H1 (cell line): Measurements from ENCODE around the gene STXBP6. TPM values are rescaled to one million over a fixed set of nuclear protein-coding genes. Genes with fewer than 3 reads are reported as not detected.

ENCODE experiments used
- CTCF ChIA-PET: fragments of 300-600 bp; sonication (Branson Sonifier 250); formaldehyde crosslinking; loops from one replicate; lab custom pipeline; 2021; ENCODE audit not compliant: partially characterized antibody; lab: Charles Lee
- POLR2A ChIA-PET: fragments of 300-600 bp; sonication (Branson Sonifier 250); formaldehyde crosslinking; loops from one replicate; lab custom pipeline; 2021; ENCODE audit warnings: inconsistent platforms; ENCODE audit not compliant: partially characterized antibody; lab: Charles Lee
- DNase-seq, 2 experiments: peaks; one replicate each; pipeline versions ENCODE4 v3.0.0 to v3.0.0-alpha.2; 2010 to 2022; ENCODE audit warnings: low spot score in 2 of 2, low read depth in 1 of 2, mixed read lengths in 1 of 2
- FAIRE-seq: peaks from 2 replicates; lab custom pipeline; 2011; peaks lifted over from hg19 to GRCh38; lab: Jason Lieb, UNC
- H2AFZ ChIP-seq: 2 replicates; pipeline ENCODE4 v1.8.1; 2012; ENCODE audit warnings: low read length, inconsistent platforms
- H2AK5ac ChIP-seq: 2 replicates; pipeline ENCODE4 v1.6.1; 2013; ENCODE audit warnings: low read depth, low read length
- H2BK120ac ChIP-seq: replicated peaks from 2 replicates; pipeline ENCODE3; 2013; ENCODE audit warnings: low read depth, low read length, inconsistent platforms
- H2BK12ac ChIP-seq: 2 replicates; pipeline ENCODE4 v1.6.1; 2013; ENCODE audit warnings: low read depth, low read length
- H2BK15ac ChIP-seq: 2 replicates; pipeline ENCODE4 v1.6.1; 2013; ENCODE audit warnings: low read length
- H2BK20ac ChIP-seq: 2 replicates; pipeline ENCODE4 v1.6.1; 2013; ENCODE audit warnings: low read length
- H2BK5ac ChIP-seq: 2 replicates; pipeline ENCODE4 v1.6.1; 2013; ENCODE audit warnings: low read depth, low read length
- H3K14ac ChIP-seq: 2 replicates; pipeline ENCODE4 v1.6.1; 2013; ENCODE audit warnings: inconsistent platforms; ENCODE audit not compliant: insufficient read length
- H3K18ac ChIP-seq: 2 replicates; pipeline ENCODE4 v1.6.1; 2013; ENCODE audit warnings: low read length; ENCODE audit errors: extremely low read depth
- H3K23ac ChIP-seq: 2 replicates; pipeline ENCODE4 v1.6.1; 2013; ENCODE audit warnings: inconsistent platforms; ENCODE audit not compliant: insufficient read length
- H3K23me2 ChIP-seq: 2 replicates; pipeline ENCODE4 v1.6.1; 2013; ENCODE audit warnings: low read depth, low read length
- H3K27ac ChIP-seq: 2 replicates; pipeline ENCODE4 v1.6.1; 2011; ENCODE audit warnings: low read depth, low read length, inconsistent platforms
- H3K27me3 ChIP-seq, 4 experiments: replicated peaks in 1 of 4; 1 replicate in 1 of 4; 2 replicates in 3 of 4; pipeline versions ENCODE4 v1.6.1 to v1.8.1; 2011 to 2013; ENCODE audit warnings: low read length in 3 of 4, mild to moderate bottlenecking in 3 of 4, inconsistent platforms in 2 of 4, mixed read lengths in 2 of 4, moderate library complexity in 1 of 4; ENCODE audit not compliant: control insufficient read depth in 3 of 4, insufficient read depth in 3 of 4; ENCODE audit errors: extremely low read depth in 1 of 4
- H3K36me3 ChIP-seq, 4 experiments: 2 replicates each; pipeline versions ENCODE4 v1.6.1 to v1.8.1; 2011 to 2013; ENCODE audit warnings: mild to moderate bottlenecking in 4 of 4, low read length in 3 of 4, moderate library complexity in 2 of 4, control low read depth in 1 of 4, inconsistent platforms in 1 of 4; ENCODE audit not compliant: insufficient read depth in 4 of 4, control insufficient read depth in 2 of 4
- H3K4ac ChIP-seq: replicated peaks from 2 replicates; pipeline ENCODE3; 2013; ENCODE audit warnings: low read length, low read depth, mixed read lengths, inconsistent platforms; ENCODE audit not compliant: insufficient read length
- H3K4me1 ChIP-seq, 4 experiments: replicated peaks in 1 of 4; 1 replicate in 1 of 4; 2 replicates in 3 of 4; pipeline versions ENCODE4 v1.6.1 to v1.8.1; 2011 to 2013; ENCODE audit warnings: low read length in 3 of 4, inconsistent platforms in 2 of 4, mixed read lengths in 1 of 4; ENCODE audit not compliant: insufficient read depth in 4 of 4, control insufficient read depth in 3 of 4
- H3K4me2 ChIP-seq, 2 experiments: 2 replicates each; pipeline versions ENCODE4 v1.6.1 to v1.8.1; 2011 to 2013; ENCODE audit warnings: low read depth in 2 of 2, low read length in 2 of 2, control low read depth in 1 of 2, inconsistent platforms in 1 of 2, mild to moderate bottlenecking in 1 of 2; ENCODE audit not compliant: insufficient read depth in 1 of 2
- H3K4me3 ChIP-seq, 4 experiments: fragments of 200-600, 300-600 bp in 1 of 4; sonication (generic), shearing (Covaris generic), sonication (Bioruptor Twin) in 1 of 4; 2 replicates each; pipeline versions ENCODE4 v1.5.1 to v1.8.1; 2011 to 2016; ENCODE audit warnings: low read length in 4 of 4, low read depth in 3 of 4, control low read depth in 2 of 4, inconsistent platforms in 2 of 4, mild to moderate bottlenecking in 2 of 4, mixed read lengths in 1 of 4, moderate library complexity in 1 of 4; ENCODE audit not compliant: insufficient read depth in 2 of 4; ENCODE audit errors: extremely low read depth in 1 of 4
- H3K56ac ChIP-seq: replicated peaks from 2 replicates; pipeline ENCODE3; 2013; ENCODE audit warnings: low read depth, mild to moderate bottlenecking, mixed read lengths, low read length, inconsistent platforms; ENCODE audit not compliant: insufficient read length
- H3K79me1 ChIP-seq: 2 replicates; pipeline ENCODE4 v1.6.1; 2013; ENCODE audit warnings: low read depth, low read length, control low read depth
- H3K79me2 ChIP-seq, 2 experiments: 2 replicates each; pipeline versions ENCODE4 v1.6.1 to v1.8.1; 2012 to 2013; ENCODE audit warnings: low read length in 2 of 2, mild to moderate bottlenecking in 2 of 2, inconsistent platforms in 1 of 2; ENCODE audit not compliant: insufficient read depth in 2 of 2, control insufficient read depth in 1 of 2
- H3K9ac ChIP-seq, 4 experiments: replicated peaks in 1 of 4; 1 replicate in 1 of 4; 2 replicates in 3 of 4; pipeline versions ENCODE4 v1.6.1 to v1.8.1; 2011 to 2013; ENCODE audit warnings: low read depth in 3 of 4, low read length in 3 of 4, control low read depth in 2 of 4, mild to moderate bottlenecking in 2 of 4, moderate library complexity in 2 of 4, inconsistent platforms in 1 of 4; ENCODE audit errors: extremely low read depth in 1 of 4
- H3K9me3 ChIP-seq, 2 experiments: 2 replicates each; pipeline versions ENCODE4 v1.6.1 to v1.8.1; 2012 to 2013; ENCODE audit warnings: mild to moderate bottlenecking in 2 of 2, moderate library complexity in 2 of 2, control low read depth in 1 of 2, inconsistent platforms in 1 of 2, low read depth in 1 of 2, low read length in 1 of 2, mixed read lengths in 1 of 2; ENCODE audit not compliant: insufficient read depth in 2 of 2
- H4K20me1 ChIP-seq, 2 experiments: replicated peaks in 1 of 2; 2 replicates each; pipeline versions ENCODE3 to v1.8.1; 2011 to 2013; ENCODE audit warnings: inconsistent platforms in 2 of 2, low read length in 2 of 2, mild to moderate bottlenecking in 1 of 2; ENCODE audit not compliant: insufficient read depth in 2 of 2, control insufficient read depth in 1 of 2
- H4K5ac ChIP-seq: 2 replicates; pipeline ENCODE4 v1.6.1; 2013; ENCODE audit warnings: low read length, low read depth, mixed read lengths, inconsistent platforms; ENCODE audit not compliant: insufficient read length
- H4K8ac ChIP-seq: 2 replicates; pipeline ENCODE4 v1.8.0; 2013; ENCODE audit warnings: mild to moderate bottlenecking, moderate library complexity, low read length, inconsistent platforms; ENCODE audit not compliant: insufficient read depth; ENCODE audit errors: extremely low read depth
- H4K91ac ChIP-seq: replicated peaks from 2 replicates; pipeline ENCODE3; 2013; ENCODE audit warnings: low read length, mixed read lengths, inconsistent platforms; ENCODE audit not compliant: insufficient read length
- CEBPB ChIP-seq: IDR thresholded peaks from 2 replicates; pipeline ENCODE4 v1.6.1; 2012; ENCODE audit warnings: low read depth, low read length
- EGR1 ChIP-seq: IDR thresholded peaks from 2 replicates; pipeline ENCODE4 v1.6.1; 2011; ENCODE audit warnings: low read depth, low read length, borderline replicate concordance
- EZH2 ChIP-seq: fragments of 200-600 bp; sonication (generic); IDR thresholded peaks from 2 replicates; pipeline ENCODE4 v1.7.1; 2012; ENCODE audit warnings: low read depth, mild to moderate bottlenecking, moderate library complexity, low read length, inconsistent platforms; ENCODE audit not compliant: severe bottlenecking
- FOSL1 ChIP-seq: IDR thresholded peaks from 2 replicates; pipeline ENCODE4 v1.6.1; 2011; ENCODE audit warnings: mild to moderate bottlenecking, low read depth, low read length, moderate library complexity; ENCODE audit not compliant: insufficient read depth
- GABPA ChIP-seq: IDR thresholded peaks from 2 replicates; pipeline ENCODE4 v1.6.1; 2011; ENCODE audit warnings: mild to moderate bottlenecking, low read length, moderate library complexity, borderline replicate concordance; ENCODE audit not compliant: insufficient read depth
- NANOG ChIP-seq: IDR thresholded peaks from 2 replicates; pipeline ENCODE4 v1.6.1; 2011; ENCODE audit warnings: low read length, low read depth, mild to moderate bottlenecking, inconsistent platforms; ENCODE audit not compliant: insufficient read depth, poor library complexity, severe bottlenecking
- SP4 ChIP-seq: IDR thresholded peaks from 2 replicates; pipeline ENCODE4 v1.6.1; 2012; ENCODE audit warnings: low read length, inconsistent platforms
- TAF7 ChIP-seq: optimal IDR thresholded peaks from 2 replicates; pipeline ENCODE3; 2011; ENCODE audit warnings: low read depth, mild to moderate bottlenecking, inconsistent platforms, low read length, moderate library complexity, borderline replicate concordance
- TBP ChIP-seq: IDR thresholded peaks from 2 replicates; pipeline ENCODE4 v1.6.1; 2011; ENCODE audit warnings: low read depth, low read length, improper control_type of control experiment
- YY1 ChIP-seq: IDR thresholded peaks from 2 replicates; pipeline ENCODE4 v1.6.1; 2011; ENCODE audit warnings: low read depth, mild to moderate bottlenecking, low read length
- WGBS, 2 experiments: shearing (Covaris generic) in 1 of 2; methylation state at CpG; one replicate each; pipeline versions ENCODE4 v1.1.6 to v1.1.7; 2013 to 2015; ENCODE audit warnings: low lambda C conversion rate in 2 of 2, mixed read lengths in 2 of 2, inconsistent platforms in 1 of 2, low coverage in 1 of 2, missing lambda C conversion rate in 1 of 2; ENCODE audit not compliant: insufficient replicate concordance in 2 of 2, insufficient coverage in 1 of 2, insufficient read length in 1 of 2; ENCODE audit errors: extremely low coverage in 1 of 2, missing lambda C conversion rate in 1 of 2; 5-methylcytosine and 5-hydroxymethylcytosine counted together
- polyA plus RNA-seq, 7 experiments: library from polyadenylated mRNA; depleted of rRNA in 3 of 7; stranded (reverse) in 5 of 7; unstranded in 2 of 7; fragments of >200 nt in 5 of 7; fragments of 200-250 nt in 2 of 7; gene quantifications; 1 replicate in 5 of 7; 2 replicates in 1 of 7; 4 replicates in 1 of 7; pipeline versions ENCODE4 v1.2.1 to v1.2.3, GENCODE V29; 2011 to 2013; ENCODE audit warnings: missing spikeins in 2 of 7, mixed read lengths in 2 of 7
- total RNA-seq: library from RNA; stranded (reverse); fragmentation: NEBNext Ultra II Directional; extraction: Animal tissue kit (Norgen Biotek cat#: 25700); gene quantifications from 2 replicates; pipeline ENCODE4 v1.2.1, GENCODE V29; 2021
- TF ChIP-seq, protein P1 (sequence below): IDR thresholded peaks from 2 replicates; pipeline ENCODE4 v1.6.1; 2011; ENCODE audit warnings: low read length, improper control_type of control experiment
- TF ChIP-seq, protein P2 (sequence below): IDR thresholded peaks from 2 replicates; pipeline ENCODE4 v1.6.1; 2012; ENCODE audit warnings: low read length, inconsistent platforms

Gene STXBP6
- total and polyA plus RNA-seq, 2 of the 8 experiments (the other 6 are each of a cell fraction or from before 2014, with no cell fraction given), result 9.4 to 18.1 TPM

DNA sequence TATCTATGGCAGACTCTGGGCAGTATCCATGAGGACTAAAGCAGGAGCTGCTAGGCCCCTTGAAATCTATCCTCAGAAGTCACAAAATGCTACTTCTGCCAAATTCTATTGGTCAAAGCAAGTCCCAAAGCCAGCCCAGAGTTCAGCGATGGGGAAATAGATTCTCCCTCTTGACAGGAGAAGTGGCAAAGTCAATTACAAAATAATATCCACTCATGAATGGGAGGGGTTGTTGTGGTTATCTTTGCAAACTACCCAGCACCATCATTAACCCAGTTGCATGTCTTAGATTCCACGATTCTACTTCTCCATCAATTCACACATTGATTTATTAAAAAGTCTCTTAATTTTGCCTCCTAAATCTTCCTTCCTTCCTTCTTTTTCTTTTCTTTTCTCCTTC is 30.7 kb upstream of the STXBP6 start:
- ChIA-PET POLR2A (no interaction called here), CTCF (interaction anchor here (1.0 kb wide), 1 partner anchor 11 kb away, joined by 3 read pairs; no protein-coding TSS in a partner anchor)
- Histone ChIP-seq H4K5ac (no peak overlapping the region), H3K56ac (no peak overlapping the region), H3K23ac (no peak overlapping the region), H2BK120ac (no peak overlapping the region), H4K8ac (no peak overlapping the region), H2BK12ac (no peak overlapping the region), H3K4me2 (no peak overlapping the region), H3K18ac (no peak overlapping the region), H3K14ac (no peak overlapping the region), H4K20me1 (no peaks in the 10 kb centered on the region), H3K36me3 (no peaks in the 10 kb centered on the region), H3K9me3 (no peaks in the 10 kb centered on the region), H3K4me1 (no peaks in the 10 kb centered on the region), H2BK20ac (no peak overlapping the region), H3K27me3 (no peaks in the 10 kb centered on the region), H2AFZ (no peak overlapping the region), H2AK5ac (no peak overlapping the region), H3K79me1 (no peaks in the 10 kb centered on the region), H4K91ac (no peak overlapping the region), H3K27ac (no peak overlapping the region), H3K4me3 (no peak overlapping the region), H3K23me2 (no peaks in the 10 kb centered on the region), H2BK15ac (no peak overlapping the region), H3K4ac (no peak overlapping the region), H3K9ac (no peak overlapping the region), H3K79me2 (no peaks in the 10 kb centered on the region), H2BK5ac (no peak overlapping the region)
- FAIRE-seq (no peak), DNase-seq (no peak)
- WGBS, 2 experiments, result 91% methylated on average over 2 of the region's 2 CpGs; no CpG with 5 or more reads in 1 of the 2 experiments
- TF ChIP-seq EZH2 (no peak), SP4 (no peak), CEBPB (no peak), GABPA (no peak), FOSL1 (no peak), EGR1 (no peak), YY1 (no peak), TBP (no peak), TAF7 (no peak), NANOG (no peak)
- TF ChIP-seq, protein P1, sequence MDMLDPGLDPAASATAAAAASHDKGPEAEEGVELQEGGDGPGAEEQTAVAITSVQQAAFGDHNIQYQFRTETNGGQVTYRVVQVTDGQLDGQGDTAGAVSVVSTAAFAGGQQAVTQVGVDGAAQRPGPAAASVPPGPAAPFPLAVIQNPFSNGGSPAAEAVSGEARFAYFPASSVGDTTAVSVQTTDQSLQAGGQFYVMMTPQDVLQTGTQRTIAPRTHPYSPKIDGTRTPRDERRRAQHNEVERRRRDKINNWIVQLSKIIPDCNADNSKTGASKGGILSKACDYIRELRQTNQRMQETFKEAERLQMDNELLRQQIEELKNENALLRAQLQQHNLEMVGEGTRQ, result no peak
- TF ChIP-seq, protein P2, sequence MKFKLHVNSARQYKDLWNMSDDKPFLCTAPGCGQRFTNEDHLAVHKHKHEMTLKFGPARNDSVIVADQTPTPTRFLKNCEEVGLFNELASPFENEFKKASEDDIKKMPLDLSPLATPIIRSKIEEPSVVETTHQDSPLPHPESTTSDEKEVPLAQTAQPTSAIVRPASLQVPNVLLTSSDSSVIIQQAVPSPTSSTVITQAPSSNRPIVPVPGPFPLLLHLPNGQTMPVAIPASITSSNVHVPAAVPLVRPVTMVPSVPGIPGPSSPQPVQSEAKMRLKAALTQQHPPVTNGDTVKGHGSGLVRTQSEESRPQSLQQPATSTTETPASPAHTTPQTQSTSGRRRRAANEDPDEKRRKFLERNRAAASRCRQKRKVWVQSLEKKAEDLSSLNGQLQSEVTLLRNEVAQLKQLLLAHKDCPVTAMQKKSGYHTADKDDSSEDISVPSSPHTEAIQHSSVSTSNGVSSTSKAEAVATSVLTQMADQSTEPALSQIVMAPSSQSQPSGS, result no peak
